ENCODE results near the gene ZNF236.

ZNF236 gene

DNA sequence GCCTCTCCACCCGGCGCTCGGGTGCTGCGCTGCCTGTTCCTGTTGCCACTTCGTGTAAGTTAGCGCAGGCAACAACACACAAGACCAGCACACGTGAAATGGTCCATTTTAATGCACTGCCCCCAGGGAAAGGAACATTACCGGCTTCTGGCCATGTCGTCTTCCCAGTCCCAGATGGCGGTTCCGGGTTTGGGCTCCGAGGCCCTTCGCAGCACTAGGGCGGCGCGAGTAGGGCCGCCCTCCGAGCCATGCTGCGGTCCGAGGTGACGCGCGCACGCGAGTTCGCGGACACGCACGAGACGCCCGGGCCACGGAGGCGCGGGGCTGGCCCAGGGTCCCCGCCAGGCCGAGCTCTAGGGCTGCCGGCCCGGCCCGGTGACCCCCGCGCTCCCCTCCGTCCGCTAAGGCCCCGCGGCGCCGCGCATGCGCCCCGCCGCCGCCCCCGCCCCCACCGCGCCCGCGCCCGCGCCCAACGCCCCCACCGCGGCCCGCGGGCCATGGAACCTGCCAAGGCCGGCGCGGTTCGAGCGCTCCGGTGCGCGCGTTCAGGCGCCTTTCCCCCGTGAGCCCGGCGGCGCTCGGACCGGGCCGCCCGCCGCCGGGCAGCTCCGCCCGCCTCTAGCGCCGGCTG is 367 bp upstream of the ZNF236 start:
- DNase-seq = peak; percentile 60 to 69

- no peak for DNase-seq
Observed at GRCh38 chr18:76823161-76823538, 793 bp downstream of the ZNF236 start.

DNA sequence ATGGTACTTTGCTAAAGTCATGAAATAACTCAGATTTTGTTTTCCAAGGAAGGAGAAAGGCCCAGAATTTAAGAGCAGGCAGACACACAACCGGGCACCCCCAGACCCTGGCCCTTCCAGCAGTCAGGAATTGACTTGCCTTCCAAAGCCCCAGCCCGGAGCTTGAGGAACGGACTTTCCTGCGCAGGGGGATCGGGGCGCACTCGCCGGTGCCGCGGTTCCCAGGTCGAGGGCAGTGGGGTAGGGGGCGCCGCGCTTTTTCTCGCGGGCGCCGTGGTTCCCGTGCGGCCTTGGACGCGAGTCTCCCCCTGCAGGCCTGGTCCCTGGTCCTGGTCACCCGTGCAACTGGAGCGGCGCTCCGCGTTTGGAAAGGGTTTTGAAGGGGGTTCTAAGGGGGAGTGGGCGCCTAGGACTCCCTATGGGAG is 1.2 kb downstream of the ZNF236 start:
- DNase-seq = peak in 1 of 2 donors; percentile 18

GRCh38 chr18:76824145-76824676 is 1.9 kb downstream of the ZNF236 start:
- no peak for DNase-seq

GRCh38 chr18:76824754-76825153 is 2.4 kb downstream of the ZNF236 start:
- no peak for DNase-seq

GRCh38 chr18:76827205-76828200 is 5.1 kb downstream of the ZNF236 start:
- DNase-seq = no peak

DNA sequence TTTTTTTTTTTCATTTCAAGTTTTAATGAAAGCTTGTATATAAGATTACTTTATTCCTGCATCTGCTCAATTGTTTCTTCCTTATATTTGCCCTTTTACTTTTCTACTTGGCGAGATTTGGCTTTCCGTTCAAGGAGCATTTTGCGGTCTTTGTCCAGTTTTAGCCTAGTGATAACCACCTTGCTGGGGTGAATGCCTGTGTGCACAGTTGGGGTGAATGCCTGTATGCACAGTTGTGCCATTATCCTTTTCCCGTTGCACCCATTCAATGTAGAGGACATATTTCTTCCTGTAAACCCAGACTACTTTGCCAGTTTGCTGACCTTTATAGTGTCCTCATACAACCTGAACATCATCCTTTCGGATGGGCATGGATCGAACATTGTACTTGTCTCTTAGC is 12.0 kb downstream of the ZNF236 start:
- no peak for DNase-seq

GRCh38 chr18:76835380-76835779 is 13.0 kb downstream of the ZNF236 start:
- no peak for DNase-seq

DNA sequence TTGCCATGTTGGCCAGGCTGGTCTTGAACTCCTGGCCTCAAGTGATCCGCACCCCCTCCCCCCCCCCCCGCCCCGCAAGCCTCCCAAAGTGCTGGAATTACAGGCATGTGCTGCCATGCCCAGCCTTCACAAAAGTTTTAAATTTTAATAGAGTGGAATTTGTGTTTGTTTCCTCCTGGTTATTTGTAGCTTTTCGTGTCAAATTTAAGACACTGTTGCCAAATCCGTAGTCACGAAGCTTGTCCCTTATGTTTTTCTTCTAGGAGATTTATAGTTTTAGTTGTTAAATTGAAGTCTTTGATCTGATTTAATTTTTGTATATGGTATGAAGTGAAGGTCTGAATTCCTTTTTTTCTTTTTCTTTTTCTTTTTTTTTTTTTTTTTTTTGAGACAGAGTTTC is 14.7 kb downstream of the ZNF236 start:
- DNase-seq = no peak

GRCh38 chr18:76838182-76838581 is 15.8 kb downstream of the ZNF236 start:
- DNase-seq = no peak

- DNase-seq = no peak
Observed at GRCh38 chr18:76839086-76839794, 16.9 kb downstream of the ZNF236 start.

DNA sequence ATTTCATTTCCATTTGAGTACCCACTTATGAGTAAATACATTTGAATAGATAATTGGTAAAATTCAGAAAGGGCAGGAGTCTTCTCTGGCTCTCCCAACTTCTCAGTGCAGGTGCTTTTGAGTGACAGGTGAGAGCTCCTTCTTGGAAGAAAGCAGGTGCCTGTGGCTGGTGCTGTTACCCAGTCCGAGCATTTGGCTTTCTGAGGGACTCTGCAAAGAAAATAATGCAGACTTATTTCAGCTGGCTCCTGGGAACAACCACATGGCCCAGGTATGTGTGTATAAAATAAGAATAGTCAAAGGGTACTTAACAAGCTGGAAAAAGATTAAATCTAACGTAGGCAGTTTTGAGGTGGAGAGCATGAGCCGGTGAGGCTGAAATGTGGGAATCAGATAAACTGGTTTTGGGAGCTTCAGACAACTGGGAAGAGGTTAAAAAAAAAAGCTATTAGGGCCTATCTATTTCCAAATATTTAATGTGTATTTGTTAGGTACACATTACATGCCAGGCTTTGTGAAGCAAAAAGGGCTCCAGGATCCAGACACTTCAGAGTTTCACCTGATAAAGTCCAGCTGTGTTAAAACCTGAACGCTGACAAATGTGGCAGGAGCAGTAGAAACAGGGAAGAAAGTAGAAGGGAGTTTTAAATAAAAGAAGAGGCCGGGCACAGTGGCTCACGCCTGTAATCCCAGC is 20.6 kb downstream of the ZNF236 start:
- DNase-seq = no peak

DNA sequence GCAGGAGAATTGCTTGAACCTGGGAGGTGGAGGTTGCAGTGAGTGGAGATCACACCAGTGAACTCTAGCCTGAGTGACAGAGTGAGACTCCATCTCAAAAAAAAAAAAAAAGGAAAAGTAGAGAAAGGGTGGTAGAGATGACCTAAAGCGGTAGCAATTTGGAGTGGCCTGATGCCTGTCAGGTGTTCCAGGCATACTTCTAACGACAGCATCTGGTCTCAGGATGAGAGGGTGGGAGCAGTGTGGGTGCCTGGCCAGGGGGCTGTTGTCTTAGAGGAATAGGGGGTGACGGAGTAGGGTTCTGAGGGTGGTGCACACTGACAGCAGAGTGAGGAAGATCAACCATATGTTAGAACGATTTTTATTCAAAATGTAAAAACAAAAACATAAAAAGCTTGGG is 21.8 kb downstream of the ZNF236 start:
- DNase-seq = no peak

DNA sequence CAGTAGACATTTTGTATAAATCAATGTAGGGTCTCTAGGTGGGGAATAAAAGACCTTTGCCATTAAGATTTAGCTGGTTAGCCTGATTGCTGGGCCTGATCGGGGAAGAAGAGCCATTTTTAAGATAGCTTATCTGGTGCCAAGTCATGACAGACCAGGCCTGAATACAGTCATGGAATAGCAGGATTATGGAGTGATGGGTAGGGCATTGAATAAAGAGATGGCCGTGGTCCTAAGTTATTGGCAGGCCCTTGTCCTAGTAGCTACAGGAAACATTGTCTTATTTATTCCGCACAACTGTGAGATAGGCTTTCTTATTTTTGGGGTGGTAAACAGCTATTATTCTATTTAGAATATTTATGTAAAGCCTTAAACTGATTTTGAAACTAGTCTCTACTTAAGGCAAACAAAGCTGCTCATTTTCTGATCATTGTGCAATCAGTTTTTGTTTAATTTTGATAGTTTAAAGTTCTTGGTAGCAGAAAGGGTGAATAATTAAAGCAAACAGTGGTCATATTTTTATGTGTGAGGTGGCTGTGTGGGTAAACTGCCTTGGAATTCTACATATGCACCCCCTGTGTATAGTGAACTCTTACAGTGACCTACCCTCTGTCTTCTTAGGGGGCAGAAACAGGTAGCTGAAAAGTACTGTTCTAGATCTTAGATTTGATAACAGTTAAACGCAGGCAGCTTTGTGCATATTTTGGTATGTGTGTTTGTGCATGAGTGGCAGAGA is 22.6 kb downstream of the ZNF236 start:
- DNase-seq = no peak

DNA sequence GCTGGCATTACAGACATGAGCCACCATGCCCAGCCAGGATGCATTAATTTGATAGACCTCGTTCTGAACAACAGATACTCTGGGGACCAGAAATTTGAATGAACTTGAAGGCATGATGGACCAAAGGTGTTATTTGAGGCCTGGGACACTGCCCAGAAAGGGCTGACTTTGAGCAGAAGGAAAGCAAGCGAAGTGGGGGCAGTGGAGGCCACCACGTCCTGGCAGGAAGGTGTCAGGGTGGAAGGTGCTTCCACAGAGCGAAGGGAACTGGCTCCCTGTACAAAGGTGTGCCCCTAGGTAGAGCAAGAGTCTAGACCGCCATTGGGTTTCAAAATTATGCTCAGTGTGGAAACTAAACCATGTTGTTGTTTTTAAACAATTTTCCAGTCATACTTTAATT is 23.9 kb downstream of the ZNF236 start:
- DNase-seq = no peak

GRCh38 chr18:76847916-76848315 is 25.6 kb downstream of the ZNF236 start:
- DNase-seq = no peak

- DNase-seq = no peak
Observed at GRCh38 chr18:76850112-76850511, 27.8 kb downstream of the ZNF236 start.

DNA sequence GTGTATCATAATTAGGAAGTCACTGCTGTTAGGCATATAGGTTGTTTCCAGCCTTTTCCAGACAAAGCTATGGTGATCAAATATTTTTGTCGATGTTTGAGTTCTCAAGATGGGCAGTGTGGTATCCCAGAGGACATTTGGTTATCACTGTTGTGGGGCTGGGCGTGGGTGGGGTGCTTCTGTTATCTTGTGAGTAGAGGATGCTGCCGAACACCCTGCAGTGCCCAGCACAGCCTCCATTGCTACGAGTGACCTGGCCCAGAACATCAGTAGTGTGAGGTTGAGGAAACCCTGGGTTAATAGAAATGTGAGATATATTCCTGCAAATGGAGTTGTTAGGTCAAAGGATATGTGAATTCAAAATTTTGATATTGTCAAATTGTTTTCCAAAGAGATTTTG is 33.2 kb downstream of the ZNF236 start:
- no peak for DNase-seq

- DNase-seq = no peak
Observed at GRCh38 chr18:76857476-76857875, 35.1 kb downstream of the ZNF236 start.

DNA sequence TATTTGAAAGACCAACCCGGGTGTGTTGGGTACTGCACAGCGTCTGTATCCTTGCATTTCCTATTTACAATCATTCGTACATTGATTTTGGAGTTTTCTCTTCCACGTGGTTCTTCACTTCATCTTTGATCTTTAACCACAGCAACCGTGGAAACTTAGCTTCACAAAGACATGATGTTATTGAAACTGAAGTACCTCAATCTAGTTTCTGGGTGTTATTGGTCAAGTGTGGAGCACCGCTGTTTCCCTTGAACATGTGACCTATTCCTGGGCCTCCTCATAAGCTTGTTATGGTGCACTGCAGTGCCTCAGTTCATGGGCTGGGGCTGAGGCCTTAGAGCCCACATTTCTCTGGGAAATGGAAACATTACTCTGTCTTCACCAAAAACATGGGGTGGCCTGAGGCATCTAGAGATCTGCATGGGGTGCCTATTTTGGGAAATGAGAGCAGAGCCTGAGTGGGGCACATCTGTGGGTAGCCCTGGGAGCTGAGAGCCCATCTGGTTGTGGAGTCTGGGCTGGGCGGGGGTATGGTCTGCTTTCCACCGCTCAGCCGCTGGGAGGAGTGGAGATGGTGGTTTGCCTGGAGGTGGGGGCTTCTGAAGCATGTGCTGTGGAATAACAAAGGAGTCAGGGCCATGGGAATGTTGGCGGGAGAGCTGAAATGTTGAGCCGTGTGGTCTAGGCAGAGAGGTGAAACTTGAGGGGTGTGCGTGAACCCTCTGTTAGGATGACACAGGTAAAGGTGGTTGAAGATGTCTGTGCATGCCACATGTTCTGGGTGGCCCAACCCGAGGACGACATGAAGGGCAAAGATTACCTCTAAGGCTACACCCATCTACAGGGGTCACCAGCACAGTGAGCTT is 37.4 kb downstream of the ZNF236 start:
- no peak for DNase-seq

DNA sequence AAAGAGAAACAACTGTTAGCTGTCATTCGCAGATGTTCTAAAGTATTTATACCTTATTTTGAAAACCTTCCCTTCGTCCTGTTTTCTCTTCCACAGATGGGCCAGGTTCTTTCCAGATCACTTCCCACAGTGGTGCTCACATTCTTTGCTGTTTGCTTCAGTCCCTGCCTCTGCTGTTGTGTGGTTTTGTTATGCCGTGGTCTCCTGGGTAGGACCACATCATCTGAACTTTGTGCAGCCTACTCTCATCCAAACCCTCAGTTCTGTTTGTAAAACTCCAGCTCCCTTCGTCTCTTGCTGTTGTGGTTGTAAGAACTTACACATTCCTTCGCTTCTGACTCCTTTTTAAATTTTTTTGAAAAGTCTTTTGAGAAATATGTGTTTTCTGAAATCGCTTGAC is 38.1 kb downstream of the ZNF236 start:
- DNase-seq = no peak
